Astrocyte (in vitro differentiated cells and primary cell): ENCODE measurements around the gene LRRC4.

ENCODE experiments used
- CTCF ChIP-seq: IDR thresholded peaks from 2 replicates; pipeline ENCODE4 v1.5.1; 2011; ENCODE audit warnings: low read depth, mild to moderate bottlenecking, inconsistent platforms, low read length, moderate library complexity; ENCODE audit not compliant: insufficient read depth
- EZH2 ChIP-seq: IDR thresholded peaks from 2 replicates; pipeline ENCODE4 v1.6.1; 2012; ENCODE audit warnings: mild to moderate bottlenecking, low read length, inconsistent platforms; ENCODE audit not compliant: insufficient read depth

- no peak for TF ChIP-seq CTCF
- no peak for TF ChIP-seq EZH2
These were observed 26.7 kb upstream of the LRRC4 start for GRCh38 chr7:128057909-128058308.
